22Rv1 (cell line): ENCODE data around the gene BANP.
"Not testable (repeated sequence)": the region's sequence is repeated elsewhere in the genome, so short reads cannot be mapped to it uniquely, and the experiment has no call there.

Experiments used
- ZFX ChIP-seq: fragments of 450-650 bp; IDR thresholded peaks from 2 replicates; pipeline ENCODE4 v1.6.1; 2017; ENCODE audit warnings: antibody characterized with exemption, borderline replicate concordance
- TF ChIP-seq, protein P1 (sequence below): fragments of 450-650 bp; IDR thresholded peaks from 2 replicates; pipeline ENCODE4 v1.5.1; 2017; ENCODE audit warnings: mild to moderate bottlenecking

DNA sequence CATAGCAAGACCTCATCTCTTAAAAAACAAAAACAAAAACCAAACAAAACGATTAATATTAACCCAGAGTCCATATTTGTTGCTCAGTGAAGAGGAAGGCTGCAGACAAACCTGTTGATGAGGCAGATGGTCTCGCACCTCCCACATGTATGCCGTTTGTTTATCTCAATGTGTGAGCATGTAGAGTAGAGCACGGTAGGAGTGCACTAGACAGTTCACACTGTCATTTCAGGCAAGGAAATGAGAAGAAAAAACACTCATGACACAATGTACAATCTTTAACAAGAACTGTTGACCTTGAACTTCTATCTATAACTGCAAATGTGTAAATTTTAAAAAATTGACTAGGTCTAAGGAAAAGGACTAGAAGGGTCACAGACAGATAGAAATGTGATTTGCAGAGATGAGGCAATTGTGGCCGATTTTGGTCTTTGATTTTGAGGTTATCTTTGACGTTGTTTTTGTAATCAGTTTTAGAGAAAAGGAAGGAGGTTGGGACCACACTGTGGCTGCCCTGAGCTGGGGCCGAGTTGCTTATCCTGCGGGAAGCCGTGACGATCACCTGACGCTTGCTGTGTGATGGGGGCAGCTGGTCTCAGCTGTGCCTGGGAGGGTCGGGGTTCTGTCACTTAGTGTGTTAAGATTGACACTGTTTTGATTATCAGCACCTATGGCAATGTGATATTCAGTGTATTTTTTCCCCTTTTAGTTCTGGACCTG, 28.8 kb downstream of the BANP start:
- TF ChIP-seq ZFX: not testable (repeated sequence)
- TF ChIP-seq, protein P1, sequence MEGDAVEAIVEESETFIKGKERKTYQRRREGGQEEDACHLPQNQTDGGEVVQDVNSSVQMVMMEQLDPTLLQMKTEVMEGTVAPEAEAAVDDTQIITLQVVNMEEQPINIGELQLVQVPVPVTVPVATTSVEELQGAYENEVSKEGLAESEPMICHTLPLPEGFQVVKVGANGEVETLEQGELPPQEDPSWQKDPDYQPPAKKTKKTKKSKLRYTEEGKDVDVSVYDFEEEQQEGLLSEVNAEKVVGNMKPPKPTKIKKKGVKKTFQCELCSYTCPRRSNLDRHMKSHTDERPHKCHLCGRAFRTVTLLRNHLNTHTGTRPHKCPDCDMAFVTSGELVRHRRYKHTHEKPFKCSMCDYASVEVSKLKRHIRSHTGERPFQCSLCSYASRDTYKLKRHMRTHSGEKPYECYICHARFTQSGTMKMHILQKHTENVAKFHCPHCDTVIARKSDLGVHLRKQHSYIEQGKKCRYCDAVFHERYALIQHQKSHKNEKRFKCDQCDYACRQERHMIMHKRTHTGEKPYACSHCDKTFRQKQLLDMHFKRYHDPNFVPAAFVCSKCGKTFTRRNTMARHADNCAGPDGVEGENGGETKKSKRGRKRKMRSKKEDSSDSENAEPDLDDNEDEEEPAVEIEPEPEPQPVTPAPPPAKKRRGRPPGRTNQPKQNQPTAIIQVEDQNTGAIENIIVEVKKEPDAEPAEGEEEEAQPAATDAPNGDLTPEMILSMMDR: not testable (repeated sequence)
